Lower leg skin (tissue), 4 donors: ENCODE measurements around the gene MAPKAPK3. TPM values are rescaled to one million over a fixed set of nuclear protein-coding genes. Genes with fewer than 3 reads are reported as not detected.

Source experiments
- DNase-seq, 2 donors: peaks; one replicate each; pipeline ENCODE4 v3.0.0-alpha.2; 2019; ENCODE audit warnings: low spot score in 2 of 2
- H3K4me3 ChIP-seq: fragments of 200-600 bp; sonication (generic); 2 replicates; pipeline ENCODE4 v1.5.1; 2017; ENCODE audit warnings: mild to moderate bottlenecking, low read depth; ENCODE audit not compliant: poor library complexity, severe bottlenecking
- POLR2A ChIP-seq, 2 donors: fragments of 450-650 bp; IDR thresholded peaks; one replicate each; pipeline ENCODE4 v1.6.1; 2016 to 2017; ENCODE audit warnings: antibody characterized with exemption in 2 of 2, mild to moderate bottlenecking in 1 of 2, moderate library complexity in 1 of 2
- WGBS, 2 donors: methylation state at CpG; one replicate each; pipeline ENCODE4 v1.1.5; 2018; 5-methylcytosine and 5-hydroxymethylcytosine counted together
- intact Hi-C: fragments of 100-400 bp; cut with DNase I; formaldehyde crosslinking; loops from one replicate; pipeline ENCODE4 v1.15.0; 2023; ENCODE audit warnings: low total_unique reads
- total RNA-seq, 4 donors: library from RNA; depleted of rRNA; stranded (reverse); fragments of >200 nt; gene quantifications; one replicate each; pipeline ENCODE4 v1.1.0, GENCODE V29; 2016
- TF ChIP-seq, protein P1 (sequence below), 3 donors: fragments of 450-650 bp; IDR thresholded peaks; one replicate each; pipeline ENCODE4 v1.5.1; 2016; ENCODE audit warnings: antibody characterized with exemption in 3 of 3, mild to moderate bottlenecking in 3 of 3, moderate library complexity in 2 of 3

MAPKAPK3 gene
- total RNA-seq, 4 donors from 2014 or later = 65.2 to 128 (median 91.7) TPM

DNA sequence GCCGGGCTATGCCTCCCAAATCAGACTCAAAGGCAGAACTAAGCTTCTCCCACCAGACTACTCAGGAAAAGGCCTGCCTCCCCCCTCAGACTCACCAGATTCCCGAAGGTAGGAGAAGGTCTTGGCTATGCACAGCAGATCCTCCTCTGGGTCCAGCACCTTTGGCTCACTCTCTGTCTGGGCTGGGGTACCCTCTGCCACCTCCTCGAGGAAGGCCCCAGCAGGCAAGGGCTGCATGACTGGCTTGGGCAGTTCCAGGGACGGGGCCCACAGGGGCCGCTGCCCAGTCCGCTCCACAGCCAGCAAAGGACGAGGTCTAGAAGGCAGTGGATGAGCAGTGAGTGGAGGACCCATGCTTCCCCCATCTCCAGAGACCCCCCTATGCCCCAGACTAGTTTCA lies 8.7 kb upstream of the MAPKAPK3 start:
- no peak for DNase-seq
- no peak overlapping the region for H3K4me3 ChIP-seq
- TF ChIP-seq POLR2A (IDR thresholded peaks at IDR 0.05) = no peak
- TF ChIP-seq, protein P1, sequence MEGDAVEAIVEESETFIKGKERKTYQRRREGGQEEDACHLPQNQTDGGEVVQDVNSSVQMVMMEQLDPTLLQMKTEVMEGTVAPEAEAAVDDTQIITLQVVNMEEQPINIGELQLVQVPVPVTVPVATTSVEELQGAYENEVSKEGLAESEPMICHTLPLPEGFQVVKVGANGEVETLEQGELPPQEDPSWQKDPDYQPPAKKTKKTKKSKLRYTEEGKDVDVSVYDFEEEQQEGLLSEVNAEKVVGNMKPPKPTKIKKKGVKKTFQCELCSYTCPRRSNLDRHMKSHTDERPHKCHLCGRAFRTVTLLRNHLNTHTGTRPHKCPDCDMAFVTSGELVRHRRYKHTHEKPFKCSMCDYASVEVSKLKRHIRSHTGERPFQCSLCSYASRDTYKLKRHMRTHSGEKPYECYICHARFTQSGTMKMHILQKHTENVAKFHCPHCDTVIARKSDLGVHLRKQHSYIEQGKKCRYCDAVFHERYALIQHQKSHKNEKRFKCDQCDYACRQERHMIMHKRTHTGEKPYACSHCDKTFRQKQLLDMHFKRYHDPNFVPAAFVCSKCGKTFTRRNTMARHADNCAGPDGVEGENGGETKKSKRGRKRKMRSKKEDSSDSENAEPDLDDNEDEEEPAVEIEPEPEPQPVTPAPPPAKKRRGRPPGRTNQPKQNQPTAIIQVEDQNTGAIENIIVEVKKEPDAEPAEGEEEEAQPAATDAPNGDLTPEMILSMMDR (IDR thresholded peaks at IDR 0.05) = no peak
- intact Hi-C loops = no loop called here
- WGBS, 2 donors = 74 to 92% methylated on average over 4 to 6 of the region's 7 CpGs

DNA sequence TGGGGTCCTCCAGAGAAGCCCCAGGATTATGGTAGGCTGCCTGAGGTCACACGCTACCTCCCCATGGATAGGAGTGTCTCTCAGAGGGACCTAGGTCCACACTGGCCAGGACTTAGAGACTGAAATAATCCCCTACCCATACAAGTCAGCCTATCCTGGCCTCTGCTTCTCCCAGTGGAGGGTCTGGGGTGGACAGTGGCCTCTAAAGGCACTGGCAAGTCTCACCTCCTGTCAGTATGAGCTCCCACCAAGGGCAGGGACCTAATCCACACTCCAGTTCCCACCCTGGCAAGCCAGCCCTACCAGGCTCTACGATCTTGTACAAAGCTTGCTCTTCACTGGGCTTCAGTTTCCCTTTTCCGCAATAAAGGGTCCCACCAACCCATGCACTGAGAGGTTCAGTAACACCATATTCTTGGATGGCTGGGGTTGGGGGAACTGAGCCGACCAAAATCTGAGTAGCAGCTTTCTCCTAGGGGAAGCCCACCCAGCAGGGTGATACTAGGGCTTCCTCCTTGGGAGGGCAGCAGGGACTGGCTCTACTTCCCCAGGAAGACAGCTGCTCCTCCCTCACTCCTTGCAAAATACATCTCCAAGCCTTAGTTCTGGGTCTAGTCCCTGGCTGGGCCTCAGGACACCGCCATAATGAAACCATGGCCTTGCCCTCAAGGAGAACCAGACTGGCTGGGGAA lies 7.7 kb upstream of the MAPKAPK3 start:
- TF ChIP-seq, protein P1 (IDR thresholded peaks at IDR 0.05) = no peak
- TF ChIP-seq POLR2A (IDR thresholded peaks at IDR 0.05) = no peak
- WGBS, 2 donors = 77 to 91% methylated on average over 5 of the region's 5 CpGs

DNA sequence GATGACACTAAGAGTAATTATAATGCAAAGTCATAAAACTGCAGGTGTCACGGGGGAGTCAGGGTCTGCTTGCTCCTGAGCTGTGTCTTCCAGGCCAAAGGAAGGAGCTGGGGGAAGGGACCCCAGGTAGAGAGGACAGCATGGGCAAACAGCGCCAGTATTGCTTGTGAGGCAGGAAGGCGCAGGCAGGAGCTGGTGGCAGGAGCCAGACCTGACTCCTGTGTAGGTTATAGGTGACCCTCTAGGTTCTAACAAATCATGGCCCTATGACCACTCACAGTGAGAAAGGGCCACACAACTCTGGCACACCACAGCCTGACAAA lies 7.2 kb upstream of the MAPKAPK3 start:
- H3K4me3 ChIP-seq = no peak overlapping the region
- WGBS, 2 donors = 77 to 84% methylated on average over 3 of the region's 3 CpGs
- TF ChIP-seq POLR2A (IDR thresholded peaks at IDR 0.05) = no peak
- TF ChIP-seq, protein P1 (IDR thresholded peaks at IDR 0.05) = no peak
- no peak for DNase-seq
- intact Hi-C loops = no loop called here

More for the DNA sequence above, 7.7 kb upstream of the MAPKAPK3 start:
- no peak for DNase-seq
- H3K4me3 ChIP-seq = no peak overlapping the region
- intact Hi-C loops = no loop called here

DNA sequence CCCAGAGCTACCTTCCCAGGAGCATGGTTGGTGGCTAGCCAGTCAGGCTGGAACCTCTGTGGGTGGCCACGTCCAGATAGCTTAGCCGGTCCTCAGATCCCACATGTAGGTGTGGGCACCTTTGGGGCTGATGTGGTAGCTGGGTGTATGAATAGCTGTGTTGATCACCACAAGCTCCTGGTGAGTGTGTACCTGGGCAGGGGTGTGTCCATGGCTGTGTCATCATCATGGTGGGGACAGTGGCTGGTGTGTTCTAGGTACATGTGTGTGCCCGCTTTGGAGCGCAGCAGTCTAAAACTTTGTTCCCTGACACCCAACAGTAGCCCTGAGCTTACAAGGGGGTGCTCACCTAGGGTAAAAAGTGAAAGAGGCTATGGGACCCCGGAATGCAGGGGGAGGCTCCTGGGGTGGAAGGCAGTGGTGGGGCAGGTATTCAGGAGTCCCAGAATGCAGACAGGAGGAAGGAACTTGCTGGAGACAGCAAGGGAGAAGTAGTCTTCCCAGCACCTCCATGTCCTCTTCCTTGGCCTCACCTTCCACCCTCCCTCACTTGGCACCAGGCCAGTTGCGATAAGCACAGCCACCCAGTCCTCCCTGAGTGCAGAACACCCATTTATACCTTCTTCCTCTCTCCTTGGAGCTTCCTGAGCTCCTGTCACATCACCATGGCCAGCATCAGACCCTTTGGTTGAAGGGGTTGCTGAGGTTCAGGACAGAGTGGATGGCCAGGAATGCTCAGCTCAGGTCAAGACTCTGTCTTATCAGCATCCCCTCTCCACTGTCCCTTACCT lies 6.6 kb upstream of the MAPKAPK3 start:
- no peak for DNase-seq
- TF ChIP-seq, protein P1 (IDR thresholded peaks at IDR 0.05) = no peak
- TF ChIP-seq POLR2A (IDR thresholded peaks at IDR 0.05) = no peak
- intact Hi-C loops = no loop called here
- 66 to 75% methylated on average over 6 of the region's 6 CpGs for WGBS, 2 donors
- H3K4me3 ChIP-seq = peak overlapping the region; percentile 57

DNA sequence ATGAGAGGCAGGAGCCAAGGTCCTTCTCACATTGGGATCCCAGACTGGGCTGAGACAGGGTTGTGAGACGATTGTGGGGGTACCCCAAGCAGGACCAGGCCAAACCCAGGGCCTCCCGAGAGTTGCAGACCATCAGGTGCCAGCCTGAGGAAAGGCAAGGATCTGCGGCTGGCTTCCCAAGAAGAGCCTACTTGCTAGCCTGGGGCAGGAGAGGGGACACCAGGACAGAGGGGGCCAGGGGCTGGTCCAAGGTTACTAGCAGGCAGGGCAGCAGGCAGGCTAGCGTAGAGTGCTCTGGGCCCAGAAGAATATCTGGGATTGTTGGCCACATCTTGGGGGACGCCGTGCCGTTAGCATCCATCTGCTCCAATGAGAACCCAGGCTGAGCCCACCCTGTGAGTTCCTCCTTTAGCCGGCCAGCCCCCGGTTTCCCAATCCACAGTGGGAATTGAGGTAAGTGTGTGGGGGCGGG lies 5.9 kb upstream of the MAPKAPK3 start:
- intact Hi-C loops = no loop called here
- no peak for DNase-seq
- TF ChIP-seq, protein P1 (IDR thresholded peaks at IDR 0.05) = no peak
- no peak for TF ChIP-seq POLR2A (IDR thresholded peaks at IDR 0.05)
- 7% methylated on average over 10 of the region's 10 CpGs for WGBS, 2 donors
- H3K4me3 ChIP-seq = peak overlapping the region; percentile 57
